HG03139 (cell line): ENCODE data around the gene CCDC197.

Experiments used
- ATAC-seq: cut with Tn5 transposase; IDR thresholded peaks from one replicate; pipeline ENCODE4 v1.9.1; 2021; ENCODE audit not compliant: unreplicated experiment

CCDC197 gene

GRCh38 chr14:93998871-93999403 lies 1.8 kb downstream of the CCDC197 start:
- ATAC-seq: no peak

- no peak for ATAC-seq
These were observed 2.5 kb downstream of the CCDC197 start for GRCh38 chr14:93999573-93999972.

GRCh38 chr14:94000267-94000666 lies 3.2 kb downstream of the CCDC197 start:
- ATAC-seq: no peak

- ATAC-seq: no peak
These were observed 3.9 kb downstream of the CCDC197 start for GRCh38 chr14:94001016-94001415.

- ATAC-seq: peak; percentile 61
These were observed 4.6 kb downstream of the CCDC197 start for GRCh38 chr14:94001501-94002396.

- no peak for ATAC-seq
These were observed 6.3 kb downstream of the CCDC197 start for GRCh38 chr14:94003397-94003796.

GRCh38 chr14:94004015-94004414 lies 6.9 kb downstream of the CCDC197 start:
- no peak for ATAC-seq

GRCh38 chr14:94005324-94006073 lies 8.4 kb downstream of the CCDC197 start:
- no peak for ATAC-seq

- no peak for ATAC-seq
These were observed 11.1 kb downstream of the CCDC197 start for GRCh38 chr14:94008234-94008633.

- no peak for ATAC-seq
These were observed 12.7 kb downstream of the CCDC197 start for GRCh38 chr14:94009767-94010166.

GRCh38 chr14:94010625-94011024 lies 13.5 kb downstream of the CCDC197 start:
- no peak for ATAC-seq

GRCh38 chr14:94011795-94012194 lies 14.7 kb downstream of the CCDC197 start:
- ATAC-seq: no peak

GRCh38 chr14:94014382-94014781 lies 17.3 kb downstream of the CCDC197 start:
- no peak for ATAC-seq

- ATAC-seq: no peak
These were observed 18.1 kb downstream of the CCDC197 start for GRCh38 chr14:94015223-94015622.

- ATAC-seq: no peak
These were observed 19.4 kb downstream of the CCDC197 start for GRCh38 chr14:94016446-94016976.

- no peak for ATAC-seq
These were observed 21.2 kb downstream of the CCDC197 start for GRCh38 chr14:94018308-94018707.

GRCh38 chr14:94019329-94019728 lies 22.2 kb downstream of the CCDC197 start:
- no peak for ATAC-seq

- no peak for ATAC-seq
These were observed 23.2 kb downstream of the CCDC197 start for GRCh38 chr14:94020267-94020666.

- no peak for ATAC-seq
These were observed 23.9 kb downstream of the CCDC197 start for GRCh38 chr14:94021001-94021400.

- no peak for ATAC-seq
These were observed 24.5 kb downstream of the CCDC197 start for GRCh38 chr14:94021416-94022157.
